Neural cell (in vitro differentiated cells): ENCODE results near the gene GRID1.

Experiments
- CTCF ChIP-seq: fragments of 450-650 bp; IDR thresholded peaks from 2 replicates; pipeline ENCODE4 v1.5.1; 2014; ENCODE audit warnings: antibody characterized with exemption, mild to moderate bottlenecking, moderate library complexity; ENCODE audit not compliant: poor library complexity, severe bottlenecking
- EZH2 ChIP-seq: fragments of 200-600, 300-800 bp; shearing (Covaris generic), sonication (generic); IDR thresholded peaks from 2 replicates; pipeline ENCODE4 v1.6.1; 2014; ENCODE audit warnings: antibody characterized with exemption, low read length, borderline replicate concordance, mild to moderate bottlenecking; ENCODE audit not compliant: insufficient read depth, poor library complexity, severe bottlenecking
- REST ChIP-seq: IDR thresholded peaks from 2 replicates; pipeline ENCODE4 v1.6.1; 2012; ENCODE audit warnings: borderline replicate concordance
- TAF1 ChIP-seq: IDR thresholded peaks from 2 replicates; pipeline ENCODE4 v1.6.1; 2012; ENCODE audit warnings: low read depth

- no peak for TF ChIP-seq CTCF
- TF ChIP-seq TAF1: no peak
- TF ChIP-seq EZH2: no peak
- no peak for TF ChIP-seq REST
Observed at GRCh38 chr10:86220626-86221025, 146.0 kb downstream of the GRID1 start.
